Activated B cell treated with CpG ODN at 0.5 μM for 24 hours (primary cell): Measurements from ENCODE around the gene RNF152. TPM values are rescaled to one million over a fixed set of nuclear protein-coding genes. Genes with fewer than 3 reads are reported as not detected.

Experiments
- ATAC-seq: fragments of 200-7000 bp; cut with Tn5 transposase; one replicate; pipeline ENCODE4 v1.10.0; 2021; ENCODE audit warnings: low read depth, mild to moderate bottlenecking, moderate library complexity
- CTCF ChIA-PET: fragments of 350-600 bp; sonication (Branson Sonifier 250); formaldehyde crosslinking; loops from one replicate; lab custom pipeline; 2021; ENCODE audit warnings: antibody characterized with exemption; lab: Charles Lee
- POLR2A ChIA-PET: fragments of 350-600 bp; sonication (Branson Sonifier 250); formaldehyde crosslinking; loops from one replicate; lab custom pipeline; 2021; ENCODE audit warnings: antibody characterized with exemption; lab: Charles Lee
- DNase-seq: peaks from one replicate; pipeline ENCODE4 v3.0.0; 2022
- H3K27ac Mint-ChIP-seq: one replicate; pipeline ENCODE4 v1.8.0; 2020; ENCODE audit warnings: mixed read lengths
- H3K27me3 Mint-ChIP-seq: one replicate; pipeline ENCODE4 v1.8.0; 2021; ENCODE audit warnings: mixed read lengths
- H3K36me3 Mint-ChIP-seq: one replicate; pipeline ENCODE4 v1.8.0; 2021; ENCODE audit warnings: low read depth, mixed read lengths
- H3K4me1 Mint-ChIP-seq: one replicate; pipeline ENCODE4 v1.8.0; 2021; ENCODE audit warnings: mixed read lengths
- H3K4me3 Mint-ChIP-seq: one replicate; pipeline ENCODE4 v1.8.0; 2020; ENCODE audit warnings: mild to moderate bottlenecking, mixed read lengths
- H3K9me3 Mint-ChIP-seq: one replicate; pipeline ENCODE4 v1.8.0; 2020; ENCODE audit warnings: mixed read lengths
- CTCF ChIP-seq: fragments of 200-600 bp; IDR thresholded peaks from one replicate; pipeline ENCODE4 v1.8.0; 2022; ENCODE audit warnings: antibody characterized with exemption, mild to moderate bottlenecking
- intact Hi-C: fragments of 100-400 bp; cut with micrococcal nuclease; formaldehyde crosslinking; loops from one replicate; pipeline ENCODE4 v1.15.1; 2024
- total RNA-seq: library from RNA; stranded (reverse); gene quantifications from 2 replicates; pipeline ENCODE4 v1.2.3, GENCODE V29; 2022

RNF152 gene
- total RNA-seq, 1 donor from 2014 or later: 0.02 TPM

- ChIA-PET POLR2A (no interaction called here), CTCF (no interaction called here)
- ATAC-seq (no peak), DNase-seq (no peak)
- intact Hi-C loops: no loop called here
- Mint-ChIP-seq H3K36me3 (no peaks in the 10 kb centered on the region), H3K4me3 (no peak overlapping the region), H3K27ac (no peak overlapping the region), H3K9me3 (peaks cover 2% of the 10 kb centered on the region), H3K27me3 (peaks cover 4% of the 10 kb centered on the region), H3K4me1 (no peaks in the 10 kb centered on the region)
- no peak for TF ChIP-seq CTCF
Observed at GRCh38 chr18:61766266-61766884, 126.4 kb downstream of the RNF152 start.

- Mint-ChIP-seq H3K9me3 (no peaks in the 10 kb centered on the region), H3K4me1 (no peaks in the 10 kb centered on the region), H3K4me3 (no peak overlapping the region), H3K36me3 (no peaks in the 10 kb centered on the region), H3K27me3 (peaks cover 4% of the 10 kb centered on the region), H3K27ac (no peak overlapping the region)
- POLR2A ChIA-PET: no interaction called here
- ATAC-seq: no peak
- DNase-seq: no peak
- TF ChIP-seq CTCF: no peak
- CTCF ChIA-PET: no interaction called here
- intact Hi-C loops: no loop called here
Observed at GRCh38 chr18:61765097-61765496, 127.7 kb downstream of the RNF152 start.

- Mint-ChIP-seq H3K4me1 (no peaks in the 10 kb centered on the region), H3K36me3 (no peaks in the 10 kb centered on the region), H3K4me3 (no peak overlapping the region), H3K27ac (no peak overlapping the region), H3K27me3 (peaks cover 4% of the 10 kb centered on the region), H3K9me3 (no peaks in the 10 kb centered on the region)
- intact Hi-C loops: no loop called here
- POLR2A ChIA-PET: no interaction called here
- ATAC-seq (no peak), DNase-seq (no peak)
- CTCF ChIA-PET: no interaction called here
- no peak for TF ChIP-seq CTCF
Observed at GRCh38 chr18:61764381-61764780, 128.4 kb downstream of the RNF152 start.

GRCh38 chr18:61761875-61762274 lies 130.9 kb downstream of the RNF152 start:
- ATAC-seq: no peak
- H3K36me3 Mint-ChIP-seq: no peaks in the 10 kb centered on the region
- no peak for DNase-seq
- POLR2A ChIA-PET: no interaction called here
- H3K4me1 Mint-ChIP-seq: no peaks in the 10 kb centered on the region
- intact Hi-C loops: no loop called here
- H3K27me3 Mint-ChIP-seq: peaks cover 2% of the 10 kb centered on the region
- H3K4me3 Mint-ChIP-seq: no peak overlapping the region
- H3K27ac Mint-ChIP-seq: no peak overlapping the region
- H3K9me3 Mint-ChIP-seq: no peaks in the 10 kb centered on the region
- CTCF ChIA-PET: no interaction called here
- TF ChIP-seq CTCF: no peak
